CD14-positive monocyte (primary cell): ENCODE results near the gene CDC42BPG. TPM values are rescaled to one million over a fixed set of nuclear protein-coding genes. Genes with fewer than 3 reads are reported as not detected.

ENCODE experiments used
- DNase-seq, 3 donors: peaks; one replicate each; pipeline ENCODE4 v3.0.0-alpha.2; 2011 to 2022
- H2AFZ ChIP-seq: 2 replicates; pipeline ENCODE4 v1.6.0; 2012; ENCODE audit warnings: mild to moderate bottlenecking, low read depth, low read length, inconsistent platforms; ENCODE audit not compliant: insufficient read depth, poor library complexity, severe bottlenecking
- H3K27ac ChIP-seq, 2 donors: 1 replicate in 1 of 2; 2 replicates in 1 of 2; pipeline ENCODE4 v1.5.1; 2012 to 2013; ENCODE audit warnings: low read length in 2 of 2, control low read depth in 1 of 2, inconsistent platforms in 1 of 2, low read depth in 1 of 2, mild to moderate bottlenecking in 1 of 2
- H3K27me3 ChIP-seq, 2 donors: one replicate each; pipeline versions ENCODE4 v1.6.0 to v1.6.1; 2011 to 2013; ENCODE audit warnings: low read length in 2 of 2; ENCODE audit not compliant: control insufficient read depth in 2 of 2, insufficient read depth in 2 of 2
- H3K36me3 ChIP-seq, 2 donors: replicated peaks in 1 of 2; 1 replicate in 1 of 2; 2 replicates in 1 of 2; pipeline versions ENCODE4 v1.5.1 to v1.6.1; 2012 to 2013; ENCODE audit warnings: low read length in 2 of 2, control low read depth in 1 of 2, inconsistent platforms in 1 of 2, mild to moderate bottlenecking in 1 of 2; ENCODE audit not compliant: insufficient read depth in 2 of 2, control insufficient read depth in 1 of 2
- H3K4me1 ChIP-seq, 2 donors: 1 replicate in 1 of 2; 2 replicates in 1 of 2; pipeline versions ENCODE4 v1.5.1 to v1.6.1; 2012 to 2013; ENCODE audit warnings: low read length in 2 of 2, control low read depth in 1 of 2, inconsistent platforms in 1 of 2, mild to moderate bottlenecking in 1 of 2, moderate library complexity in 1 of 2; ENCODE audit not compliant: insufficient read depth in 2 of 2, control insufficient read depth in 1 of 2
- H3K4me2 ChIP-seq: replicated peaks from 2 replicates; pipeline ENCODE3; 2012; ENCODE audit warnings: low read length, moderate library complexity, mild to moderate bottlenecking; ENCODE audit not compliant: poor library complexity, severe bottlenecking; ENCODE audit errors: extremely low read depth
- H3K4me3 ChIP-seq, 3 experiments: fragments of 200-600 bp in 1 of 3; sonication (generic) in 1 of 3; replicated peaks in 1 of 3; 1 replicate in 2 of 3; 2 replicates in 1 of 3; pipeline ENCODE4 v1.5.1; 2011 to 2013; ENCODE audit warnings: low read length in 3 of 3, mild to moderate bottlenecking in 3 of 3, control low read depth in 2 of 3, low read depth in 2 of 3, inconsistent platforms in 1 of 3, moderate library complexity in 1 of 3
- H3K79me2 ChIP-seq: 2 replicates; pipeline ENCODE4 v1.6.0; 2012; ENCODE audit warnings: mild to moderate bottlenecking, control low read depth, inconsistent platforms, low read length, moderate library complexity; ENCODE audit not compliant: insufficient read depth
- H3K9ac ChIP-seq: 2 replicates; pipeline ENCODE4 v1.6.0; 2017; ENCODE audit warnings: low read length, mild to moderate bottlenecking; ENCODE audit not compliant: insufficient read depth, poor library complexity, severe bottlenecking
- H3K9me3 ChIP-seq, 2 donors: replicated peaks in 1 of 2; 1 replicate in 1 of 2; 2 replicates in 1 of 2; pipeline versions ENCODE4 v1.5.1 to v1.6.1; 2012 to 2013; ENCODE audit warnings: low read length in 2 of 2, control low read depth in 1 of 2; ENCODE audit not compliant: control insufficient read depth in 1 of 2, insufficient read depth in 1 of 2
- H4K20me1 ChIP-seq: 2 replicates; pipeline ENCODE4 v1.6.0; 2012; ENCODE audit warnings: mild to moderate bottlenecking, low read length, control low read depth, moderate library complexity; ENCODE audit not compliant: insufficient read depth
- H3K27ac Mint-ChIP-seq, 7 donors: one replicate each; pipeline ENCODE4 v1.8.0; 2020; ENCODE audit warnings: mild to moderate bottlenecking in 7 of 7, mixed read lengths in 7 of 7, moderate library complexity in 6 of 7, inconsistent platforms in 2 of 7
- H3K27me3 Mint-ChIP-seq, 3 donors: one replicate each; pipeline ENCODE4 v1.8.0; 2021 to 2022; ENCODE audit warnings: low read depth in 3 of 3, mild to moderate bottlenecking in 3 of 3, mixed read lengths in 3 of 3, moderate library complexity in 3 of 3, inconsistent platforms in 1 of 3
- H3K36me3 Mint-ChIP-seq, 2 donors: one replicate each; pipeline ENCODE4 v1.8.0; 2020; ENCODE audit warnings: mixed read lengths in 2 of 2, inconsistent platforms in 1 of 2, mild to moderate bottlenecking in 1 of 2
- H3K4me1 Mint-ChIP-seq: one replicate; pipeline ENCODE4 v1.8.0; 2020; ENCODE audit warnings: mild to moderate bottlenecking, mixed read lengths
- H3K4me3 Mint-ChIP-seq, 2 donors: one replicate each; pipeline ENCODE4 v1.8.0; 2020; ENCODE audit warnings: mild to moderate bottlenecking in 2 of 2, mixed read lengths in 2 of 2, moderate library complexity in 1 of 2
- H3K9me3 Mint-ChIP-seq, 7 donors: one replicate each; pipeline ENCODE4 v1.8.0; 2020 to 2022; ENCODE audit warnings: mixed read lengths in 7 of 7, mild to moderate bottlenecking in 6 of 7, moderate library complexity in 6 of 7, inconsistent platforms in 2 of 7
- CTCF ChIP-seq: fragments of 200-600 bp; IDR thresholded peaks from one replicate; pipeline ENCODE4 v1.8.0; 2022; ENCODE audit warnings: antibody characterized with exemption, mild to moderate bottlenecking
- WGBS: methylation state at CpG from one replicate; pipeline ENCODE4 v1.1.5; 2013; ENCODE audit warnings: missing lambda C conversion rate; ENCODE audit not compliant: insufficient coverage; 5-methylcytosine and 5-hydroxymethylcytosine counted together
- intact Hi-C, 2 donors: fragments of 100-400 bp; cut with micrococcal nuclease; formaldehyde crosslinking; loops; one replicate each; pipeline versions ENCODE4 v1.15.0 to v1.15.1; 2023
- polyA plus RNA-seq, 3 donors: library from polyadenylated mRNA; depleted of rRNA in 1 of 3; unstranded in 2 of 3; stranded (reverse) in 1 of 3; fragments of 300-500 nt in 2 of 3; fragments of >200 nt in 1 of 3; fragmentation: Illumina TruSeq in 2 of 3; gene quantifications; 1 replicate in 2 of 3; 2 replicates in 1 of 3; pipeline ENCODE4 v1.2.3, GENCODE V29; 2012 to 2021

CDC42BPG gene
- polyA plus RNA-seq, 3 donors = 0.23 TPM; not detected in 2

GRCh38 chr11:64804346-64805210, 39.9 kb downstream of the CDC42BPG start:
- Histone ChIP-seq H3K9me3 (no peaks in the 10 kb centered on the region), H4K20me1 (no peaks in the 10 kb centered on the region), H3K4me2 (no peak overlapping the region), H2AFZ (no peak overlapping the region), H3K27me3 (no peaks in the 10 kb centered on the region), H3K4me1 (peaks cover 34 to 47% of the 10 kb centered on the region in 2 donors), H3K4me3 (no peak overlapping the region), H3K9ac (no peak overlapping the region), H3K36me3 (peaks cover 5 to 39% of the 10 kb centered on the region in 2 donors), H3K79me2 (peaks cover 6% of the 10 kb centered on the region), H3K27ac (no peak overlapping the region)
- TF ChIP-seq CTCF = no peak
- no peaks in the 10 kb centered on the region for H3K9me3 Mint-ChIP-seq
- H3K4me1 Mint-ChIP-seq = peaks cover 50% of the 10 kb centered on the region
- peaks cover 23 to 33% of the 10 kb centered on the region in 2 donors for H3K36me3 Mint-ChIP-seq
- peak in 1 of 3 donors; percentile 13 for DNase-seq
- WGBS = 96% methylated on average over 39 of the region's 41 CpGs
- intact Hi-C loops = no loop called here
- peak overlapping the region in 1 of 2 donors; percentile 34 for H3K4me3 Mint-ChIP-seq
- H3K27ac Mint-ChIP-seq = peak overlapping the region in 1 of 7 donors; percentile 96
- peaks cover 1 to 3% (median 2%) of the 10 kb centered on the region in 3 donors for H3K27me3 Mint-ChIP-seq

DNA sequence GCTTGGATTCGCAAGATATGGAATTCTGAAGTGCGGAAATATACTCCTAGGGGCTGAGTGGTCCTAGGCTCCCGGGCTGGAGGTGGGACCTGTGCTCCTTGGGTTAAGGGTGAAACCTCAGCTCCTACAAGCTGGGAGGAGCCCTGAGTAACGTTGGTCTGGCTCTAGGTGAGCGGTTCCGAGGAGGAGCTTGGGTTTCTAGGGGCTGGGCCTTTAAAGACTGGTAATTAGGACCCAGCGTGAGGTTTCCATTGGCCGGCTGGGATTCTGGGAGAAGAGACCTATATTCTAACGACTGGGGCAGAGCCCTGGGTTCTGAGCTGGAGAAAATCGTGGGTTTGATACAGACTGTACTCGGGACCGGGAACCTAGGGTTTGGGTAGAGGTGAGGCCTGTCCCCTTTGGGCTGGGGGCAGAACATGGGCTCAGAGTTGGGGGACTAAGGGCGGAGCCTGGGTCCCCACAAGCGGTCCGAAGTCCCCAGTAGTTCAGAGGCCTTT, 40.6 kb downstream of the CDC42BPG start:
- no peak for TF ChIP-seq CTCF
- H4K20me1 ChIP-seq = no peaks in the 10 kb centered on the region
- H3K27ac ChIP-seq = peak overlapping the region; percentile 80 to 84
- intact Hi-C loops = no loop called here
- peak overlapping the region; percentile 78 to 94 (median 82) for H3K4me3 ChIP-seq
- 51% methylated on average over 14 of the region's 15 CpGs for WGBS
- peaks cover 27 to 39% of the 10 kb centered on the region in 2 donors for H3K36me3 Mint-ChIP-seq
- H3K4me2 ChIP-seq = peak overlapping the region; percentile 86
- no peaks in the 10 kb centered on the region for H3K9me3 ChIP-seq
- H3K79me2 ChIP-seq = peaks cover 6% of the 10 kb centered on the region
- H3K4me1 ChIP-seq = peaks cover 29 to 42% of the 10 kb centered on the region in 2 donors
- H3K27me3 Mint-ChIP-seq = peaks cover 0 to 3% (median 2%) of the 10 kb centered on the region in 3 donors
- DNase-seq = no peak
- H2AFZ ChIP-seq = peak overlapping the region; percentile 78
- peak overlapping the region; percentile 38 for H3K9ac ChIP-seq
- H3K4me1 Mint-ChIP-seq = peaks cover 47% of the 10 kb centered on the region
- no peaks in the 10 kb centered on the region for H3K27me3 ChIP-seq
- peaks cover 10 to 46% of the 10 kb centered on the region in 2 donors for H3K36me3 ChIP-seq
- H3K4me3 Mint-ChIP-seq = peak overlapping the region; percentile 87
- no peaks in the 10 kb centered on the region for H3K9me3 Mint-ChIP-seq
- H3K27ac Mint-ChIP-seq = peak overlapping the region; percentile 92 to 98 (median 95)
